DMS53 (cell line): Measurements from ENCODE around the gene ARPC4.

Experiments used
- DNase-seq: peaks from one replicate; lab custom pipeline; 2025; lab: John Stamatoyannopoulos, UW

The ARPC4 gene

DNA sequence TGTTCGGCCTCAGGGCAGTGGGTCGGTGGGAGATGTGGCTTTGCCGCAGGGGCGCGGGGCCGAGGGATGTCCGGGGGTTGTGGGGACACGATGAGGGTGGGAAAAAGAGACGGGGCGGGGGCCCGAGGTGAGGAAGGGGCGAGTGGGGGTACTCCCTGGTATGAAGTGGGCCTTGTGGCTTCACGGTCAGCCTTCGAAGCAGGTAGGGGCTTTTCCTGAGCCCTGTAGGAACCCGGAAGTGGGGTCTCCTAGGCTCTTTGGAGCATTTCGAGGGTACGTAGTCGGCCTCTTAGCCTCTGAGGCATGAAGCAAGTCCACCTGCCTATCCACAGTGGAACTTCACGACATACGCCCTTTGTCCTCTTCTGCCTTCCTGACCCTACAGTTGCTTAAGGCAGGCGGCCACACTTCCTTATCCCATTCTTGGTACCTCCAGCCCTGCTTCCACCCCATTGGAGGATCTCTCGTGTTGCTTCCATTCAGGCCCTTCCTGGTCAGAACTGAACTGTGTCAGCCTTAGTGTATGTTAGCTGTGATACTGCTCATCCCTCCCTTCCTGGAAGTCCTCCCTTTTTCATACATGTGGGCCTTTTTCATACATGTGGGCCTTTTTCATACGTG lies 389 bp downstream of the ARPC4 start:
- DNase-seq, result peak; percentile 53

DNA sequence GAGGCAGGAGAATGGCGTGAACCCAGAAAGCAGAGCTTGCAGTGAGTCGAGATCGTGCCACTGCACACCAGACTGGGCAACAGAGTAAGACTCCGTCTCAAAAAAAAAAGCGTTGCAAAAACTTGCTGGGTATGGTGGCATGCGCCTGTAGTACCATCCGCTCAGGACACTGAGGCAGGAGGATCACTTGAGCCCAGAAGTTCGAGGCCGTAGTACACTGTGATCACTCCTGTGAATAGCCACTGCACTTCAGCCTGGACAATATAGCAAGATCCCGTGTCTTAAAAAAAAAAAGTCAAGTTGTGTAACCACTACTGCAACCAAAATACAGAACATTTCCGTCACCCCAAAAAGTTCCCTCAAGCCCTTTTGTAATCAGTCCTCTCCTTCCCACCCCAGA lies 1.5 kb downstream of the ARPC4 start:
- DNase-seq, result no peak

DNA sequence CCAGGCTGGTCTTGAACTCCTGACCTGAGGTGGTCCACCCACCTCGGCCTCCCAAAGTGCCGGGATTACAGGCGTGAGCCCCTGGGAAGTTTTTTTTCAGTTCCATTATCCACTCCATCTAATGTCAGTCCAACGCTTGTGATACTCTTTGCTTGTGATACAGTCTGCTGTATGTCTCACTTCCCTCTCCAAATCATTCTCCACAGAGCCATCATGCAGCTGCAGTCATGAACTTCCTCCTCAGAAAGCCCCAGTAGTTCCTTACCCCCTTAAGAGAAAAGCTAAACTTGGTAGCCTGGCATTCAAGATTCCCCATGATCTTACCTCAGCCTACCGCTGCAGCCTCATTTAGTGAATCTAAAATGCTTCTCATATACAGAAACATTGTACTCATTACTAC lies 2.3 kb downstream of the ARPC4 start:
- DNase-seq, result no peak

DNA sequence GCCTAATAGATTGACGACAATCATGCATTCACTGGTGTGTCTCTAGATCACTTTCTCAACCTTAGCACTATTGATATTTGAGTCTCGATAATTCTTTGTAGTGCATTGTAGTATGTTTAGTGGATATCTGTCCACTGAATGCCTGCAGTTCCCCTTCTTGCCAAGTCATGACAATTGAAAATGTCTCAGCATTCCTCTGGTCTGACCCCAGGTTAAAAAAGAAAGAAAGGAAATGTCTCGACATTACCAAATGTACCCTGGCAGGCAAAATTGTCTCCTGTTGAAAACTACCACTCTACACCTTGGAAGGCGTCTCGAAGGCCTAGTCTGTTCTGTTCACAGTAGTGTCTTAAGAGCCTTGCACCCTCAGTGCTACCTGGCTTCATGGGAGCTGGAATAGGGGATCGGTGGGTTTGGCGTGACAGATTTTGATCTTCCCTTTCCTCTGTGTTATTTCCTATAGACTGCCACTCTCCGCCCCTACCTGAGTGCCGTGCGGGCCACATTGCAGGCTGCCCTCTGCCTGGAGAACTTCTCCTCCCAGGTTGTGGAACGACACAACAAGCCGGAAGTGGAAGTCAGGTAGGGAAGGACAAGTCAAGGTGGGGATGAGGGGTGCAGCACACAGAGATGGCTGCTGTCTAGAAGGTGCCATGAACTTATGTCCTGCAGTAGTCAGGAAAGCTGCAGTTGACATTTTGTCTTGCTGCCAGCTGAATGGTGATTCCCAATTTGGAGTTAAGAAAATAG lies 4.5 kb downstream of the ARPC4 start:
- DNase-seq, result no peak

DNA sequence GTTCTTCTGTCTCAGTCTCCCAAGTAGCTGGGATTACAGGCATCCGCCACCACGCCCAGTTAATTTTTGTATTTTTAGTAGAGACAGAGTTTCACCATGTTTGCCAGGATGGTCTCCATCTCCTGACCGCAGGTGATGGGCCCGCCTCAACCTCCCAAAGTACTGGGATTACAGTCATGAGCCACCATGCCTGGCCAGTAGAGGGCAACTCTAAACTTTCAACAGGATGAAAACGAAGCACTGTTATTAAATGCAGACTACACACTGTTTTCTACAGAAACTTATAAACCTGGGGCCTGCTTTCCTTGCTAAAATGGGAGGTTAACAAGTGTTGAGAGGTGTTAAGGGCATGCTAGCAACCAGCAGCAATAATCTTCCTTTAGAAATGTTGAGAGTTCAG lies 7.6 kb downstream of the ARPC4 start:
- peak; percentile 2 for DNase-seq

DNA sequence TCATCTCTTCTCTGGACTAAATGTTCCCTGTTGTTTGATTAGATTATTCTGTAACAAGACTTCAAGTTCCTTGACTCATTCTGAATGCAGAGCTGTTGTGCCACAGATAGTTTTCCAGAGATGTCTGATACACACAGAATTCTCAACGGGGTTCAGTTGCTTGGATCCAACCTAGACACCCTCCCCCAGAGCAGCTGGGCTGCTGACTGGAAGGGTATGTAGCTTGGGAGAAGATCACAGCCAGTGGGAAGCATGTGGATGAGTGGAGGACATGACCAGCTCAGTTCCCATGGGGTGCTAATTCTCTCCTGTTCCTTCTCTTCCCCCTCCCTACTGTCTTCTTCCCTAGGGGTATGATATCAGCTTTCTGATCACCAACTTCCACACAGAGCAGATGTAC lies 10.6 kb downstream of the ARPC4 start:
- no peak for DNase-seq

DNA sequence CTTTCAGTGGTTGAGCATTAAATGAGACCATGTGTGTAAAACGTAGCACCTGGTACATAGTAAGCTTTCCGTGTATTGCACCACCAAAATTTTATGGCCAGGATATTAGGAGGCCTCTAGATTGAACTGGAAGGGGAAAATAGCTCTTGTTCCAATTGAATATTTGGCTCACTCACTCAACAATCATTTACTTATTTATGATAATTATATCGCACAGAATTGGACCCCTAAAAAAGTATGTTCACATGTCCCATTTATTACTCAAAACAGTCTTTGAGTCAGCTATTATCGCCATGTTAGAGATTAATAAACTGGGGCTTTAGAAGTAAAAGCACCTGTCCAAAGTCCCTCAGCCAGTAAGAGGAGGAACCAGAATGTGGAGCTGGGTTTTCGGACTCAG lies 12.1 kb downstream of the ARPC4 start:
- no peak for DNase-seq

DNA sequence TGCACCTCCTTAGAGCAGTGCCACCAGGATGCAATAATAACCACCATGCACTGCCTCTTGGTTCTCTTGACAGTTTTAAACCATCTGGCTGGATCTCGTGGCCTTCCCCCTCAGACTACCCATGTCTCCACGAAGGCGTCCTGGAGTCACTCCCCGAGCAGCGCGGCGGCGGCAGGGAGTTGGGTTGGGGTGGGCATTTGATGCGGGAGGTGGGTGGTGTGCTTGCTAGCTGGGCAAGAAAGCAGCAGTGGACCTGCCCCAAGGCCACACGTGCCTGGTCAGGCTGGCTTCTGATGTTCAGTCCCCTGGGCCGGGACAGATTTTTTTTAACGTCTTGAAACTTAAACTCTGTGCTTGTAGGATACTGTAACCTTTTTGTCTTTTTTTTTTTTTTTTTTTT lies 13.3 kb downstream of the ARPC4 start:
- DNase-seq, result no peak

DNA sequence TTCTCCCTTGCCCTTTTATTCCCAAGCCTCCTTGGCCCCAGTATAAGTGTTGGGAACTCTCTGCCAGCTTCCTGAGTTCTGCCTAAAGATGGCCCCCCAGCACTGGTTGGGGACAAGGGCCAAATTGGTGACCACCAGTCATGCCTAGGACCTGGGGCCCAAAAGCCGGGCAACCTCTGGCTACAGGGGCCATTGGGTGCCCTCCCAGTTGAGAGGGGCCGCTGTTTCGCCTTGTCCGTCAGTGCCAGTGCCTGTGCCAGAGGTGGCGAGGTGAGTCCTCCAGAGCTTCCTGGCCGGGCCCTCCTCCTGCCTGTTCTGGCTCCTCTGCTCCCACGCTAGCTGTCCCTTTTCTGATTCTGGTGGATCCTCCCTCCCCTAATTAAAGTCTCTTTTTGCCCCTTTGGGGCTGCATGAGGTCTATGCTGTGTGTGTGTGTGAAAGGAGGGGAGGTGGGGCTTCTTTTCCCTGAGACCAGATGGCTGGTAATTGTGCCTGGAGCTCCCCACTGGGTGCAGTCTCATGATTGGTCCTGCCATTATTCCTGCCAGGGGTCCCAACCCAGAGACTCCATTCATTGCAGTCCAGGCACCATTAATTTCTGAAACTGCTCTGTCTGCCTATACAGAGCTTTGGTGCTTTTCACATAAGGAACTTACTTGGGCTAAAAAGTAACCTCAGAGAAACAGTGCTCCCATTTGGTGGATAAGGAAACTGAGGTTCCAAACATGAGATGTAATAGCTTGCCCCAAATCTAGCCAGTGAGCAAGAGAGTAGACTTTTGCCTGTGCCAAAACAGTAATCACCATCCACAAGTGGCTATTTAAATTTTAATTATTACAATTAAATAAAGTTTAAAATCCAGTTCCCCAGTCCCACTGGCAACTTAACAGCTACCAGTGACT lies 14.1 kb downstream of the ARPC4 start:
- no peak for DNase-seq

DNA sequence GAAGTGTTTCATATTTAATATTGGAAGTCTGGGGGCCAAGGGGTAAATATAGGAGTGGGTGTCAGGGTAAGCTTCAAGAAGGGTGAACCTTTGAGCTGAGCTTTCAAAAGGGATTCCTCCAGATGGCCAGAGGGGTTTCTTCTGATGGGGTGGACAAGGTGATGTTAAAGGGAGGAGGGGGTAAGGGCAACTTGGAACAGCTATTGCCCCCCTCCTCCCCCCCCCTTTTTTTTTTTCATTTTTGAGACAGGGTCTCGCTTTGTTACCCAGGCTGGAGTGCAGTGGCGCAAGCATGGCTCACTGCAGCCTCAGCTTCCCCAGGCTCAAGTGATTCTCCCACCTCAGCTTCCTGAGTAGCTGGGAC lies 15.1 kb downstream of the ARPC4 start:
- DNase-seq, result no peak

DNA sequence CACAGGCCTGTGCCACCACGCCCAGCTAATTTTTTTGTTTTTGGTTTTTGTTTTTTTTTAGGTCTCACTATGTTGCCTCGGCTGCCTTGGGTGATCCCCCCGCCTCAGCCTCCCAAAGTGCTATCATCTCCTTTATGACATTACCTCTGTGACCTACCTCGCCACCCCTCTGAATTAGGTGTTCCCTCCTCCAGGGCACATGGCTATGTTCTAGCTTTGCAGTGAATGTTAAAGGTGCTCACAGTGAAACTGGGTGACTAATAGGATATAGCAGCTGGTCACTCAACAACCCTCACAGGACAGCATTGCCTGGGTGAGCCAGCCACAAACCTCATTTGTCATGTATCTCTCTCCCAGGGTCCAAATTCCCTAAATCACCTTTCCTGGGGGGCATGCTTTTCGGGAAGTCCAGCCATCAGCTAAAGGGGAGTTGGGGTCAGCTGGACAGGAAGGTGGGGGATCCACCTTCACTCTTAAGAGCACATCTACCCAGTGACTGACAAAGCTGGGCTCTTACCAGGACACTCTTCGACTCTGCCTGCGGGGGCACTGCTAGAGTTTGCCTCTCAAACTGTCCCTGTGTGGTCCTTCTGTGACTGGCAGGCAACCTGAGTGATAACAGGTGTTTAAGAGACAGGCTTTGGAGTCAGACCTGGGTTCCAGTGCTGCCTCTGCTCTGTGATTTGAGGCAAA lies 15.6 kb downstream of the ARPC4 start:
- DNase-seq, result peak; percentile 64

DNA sequence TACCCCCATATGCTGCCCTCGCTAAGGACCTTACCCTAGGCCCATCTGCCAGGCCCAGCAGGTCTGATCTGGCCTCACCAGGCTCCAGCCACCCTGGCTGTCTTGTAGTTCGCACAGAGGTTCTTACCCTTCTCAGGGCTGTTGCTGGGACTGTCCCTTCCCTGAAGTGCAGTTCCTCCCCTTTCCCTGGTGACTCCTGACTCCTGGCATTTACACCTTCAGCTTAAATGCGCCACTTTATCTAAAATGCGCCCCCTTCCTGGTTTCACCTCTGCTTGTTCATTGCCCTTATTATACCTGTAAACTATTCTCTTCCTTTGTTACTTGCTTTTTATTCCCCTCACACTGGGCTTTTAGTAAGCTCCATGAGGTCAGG lies 16.3 kb downstream of the ARPC4 start:
- peak; percentile 44 for DNase-seq

DNA sequence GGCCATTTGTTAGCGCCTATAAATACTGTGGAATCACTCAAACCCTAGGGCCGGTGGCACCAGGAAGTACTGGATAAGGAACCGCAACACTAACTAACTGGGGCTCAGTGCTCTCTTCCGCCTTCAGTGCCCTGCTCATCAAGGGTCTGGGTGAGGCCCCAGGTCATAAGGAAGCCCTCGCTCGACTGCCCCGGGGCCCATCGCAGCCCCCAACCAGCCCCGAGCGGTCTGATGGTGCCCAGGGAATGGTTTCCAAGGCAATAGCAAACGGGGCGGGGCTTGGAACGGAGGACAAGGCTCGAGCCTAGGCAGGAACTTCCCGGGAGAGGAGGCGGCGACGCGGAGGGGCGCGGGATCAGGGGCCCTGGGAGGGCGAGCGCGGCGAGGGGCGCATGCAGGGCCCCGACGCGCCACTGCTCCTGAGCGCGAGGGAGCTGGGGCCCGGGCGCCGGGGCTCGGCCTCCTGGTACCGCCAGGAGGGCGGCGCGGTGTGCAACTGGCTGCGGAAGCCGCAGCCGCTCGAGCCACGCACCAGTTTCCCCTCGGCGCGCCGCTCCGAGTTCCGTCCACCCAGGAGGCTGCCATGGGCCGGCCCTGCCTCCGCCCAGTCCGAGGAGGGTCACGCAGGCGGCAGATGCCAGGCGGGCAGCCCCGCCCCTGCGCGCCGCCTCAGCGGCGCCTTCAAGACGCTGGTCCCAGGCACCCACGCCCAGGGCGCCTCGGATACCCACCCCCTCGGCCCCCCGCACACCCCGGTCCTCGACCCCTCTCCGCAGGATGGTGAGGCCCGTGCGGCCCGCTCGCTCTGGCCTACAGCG lies 16.9 kb downstream of the ARPC4 start, which contains the start of gene TTLL3:
TTLL3 (plus strand) TSS at position 648 of the 818 bp plus-strand sequence. CDS start 400 bp downstream, outside the sequence.
- DNase-seq, result peak; percentile 78

DNA sequence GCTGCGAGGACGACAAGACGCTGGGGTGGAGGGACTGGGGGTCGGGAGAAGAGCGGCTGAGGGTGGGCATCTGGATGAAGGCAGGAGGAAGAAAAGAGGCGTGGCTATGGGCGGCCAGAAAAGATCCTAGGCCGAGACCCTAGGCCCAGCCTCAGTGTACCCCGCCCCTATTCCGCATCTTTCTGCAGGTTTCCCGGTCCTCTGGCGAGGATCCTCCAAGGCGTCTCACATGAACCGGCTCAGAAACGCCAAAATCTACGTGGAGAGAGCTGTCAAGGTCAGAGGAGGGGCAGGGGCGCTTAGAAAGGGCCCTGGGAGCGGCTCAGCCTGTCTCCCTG lies 17.5 kb downstream of the ARPC4 start:
- DNase-seq, result no peak

DNA sequence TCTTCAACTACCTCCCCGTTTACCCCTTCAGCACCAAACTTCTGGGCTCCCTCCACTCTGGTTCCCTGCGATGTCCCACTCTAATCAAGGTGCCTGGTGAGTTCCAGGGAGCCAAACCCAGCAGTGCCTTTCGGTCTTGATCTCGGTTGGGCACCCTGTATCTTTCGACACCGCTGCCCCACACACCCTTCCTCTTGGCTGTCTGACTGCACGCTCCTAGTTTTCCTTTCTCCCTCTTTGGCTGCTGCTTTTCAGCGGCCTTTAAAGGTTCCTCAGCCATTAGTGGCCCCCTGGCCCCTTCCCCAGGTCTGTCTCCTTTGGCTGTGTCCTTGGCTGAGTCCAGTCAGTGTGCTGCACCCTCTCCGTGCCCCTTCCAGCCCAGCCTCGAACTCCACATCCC lies 18.0 kb downstream of the ARPC4 start:
- no peak for DNase-seq

DNA sequence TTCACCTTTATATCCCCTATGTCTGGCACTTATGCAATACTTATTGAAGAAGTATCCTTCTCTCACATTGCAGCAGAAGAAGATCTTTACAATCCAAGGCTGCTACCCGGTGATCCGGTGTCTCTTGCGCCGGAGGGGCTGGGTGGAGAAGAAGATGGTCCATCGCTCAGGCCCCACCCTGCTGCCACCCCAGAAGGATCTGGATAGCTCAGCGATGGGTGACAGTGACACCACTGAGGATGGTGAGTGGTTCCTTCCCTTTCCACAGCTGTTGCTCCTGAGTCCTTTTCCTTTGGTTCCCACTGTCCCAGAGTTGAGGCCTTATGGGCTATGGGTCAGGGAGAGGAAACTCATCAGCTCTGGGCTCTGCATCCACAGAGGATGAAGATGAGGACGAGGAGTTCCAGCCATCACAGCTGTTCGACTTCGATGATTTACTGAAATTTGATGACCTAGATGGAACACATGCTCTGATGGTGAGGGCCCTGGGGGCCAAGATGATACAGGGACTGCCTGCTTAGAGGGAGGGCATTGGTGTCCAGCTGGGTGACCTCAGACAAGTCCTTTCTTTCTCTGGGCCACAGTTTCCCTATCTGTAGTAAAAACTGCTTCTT lies 20.1 kb downstream of the ARPC4 start:
- no peak for DNase-seq

DNA sequence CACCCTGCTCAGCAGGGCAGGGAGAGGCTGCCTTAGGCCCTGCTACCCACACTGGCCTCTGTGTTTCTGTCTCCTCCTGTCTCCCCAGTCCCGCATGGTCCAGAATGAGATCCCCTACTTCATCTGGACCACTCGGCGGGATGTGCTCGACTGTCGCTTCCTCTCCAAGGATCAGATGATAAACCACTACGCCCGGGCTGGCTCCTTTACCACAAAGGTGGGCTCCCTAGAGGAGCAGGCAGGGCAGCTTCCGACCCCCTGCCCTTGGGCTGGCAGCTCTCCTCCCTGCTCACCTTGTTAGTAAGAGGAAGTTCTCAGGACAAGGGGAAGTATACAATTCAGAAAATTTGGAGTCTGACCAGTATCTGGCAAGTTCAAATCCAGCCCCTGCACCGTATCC lies 23.1 kb downstream of the ARPC4 start:
- DNase-seq, result no peak

DNA sequence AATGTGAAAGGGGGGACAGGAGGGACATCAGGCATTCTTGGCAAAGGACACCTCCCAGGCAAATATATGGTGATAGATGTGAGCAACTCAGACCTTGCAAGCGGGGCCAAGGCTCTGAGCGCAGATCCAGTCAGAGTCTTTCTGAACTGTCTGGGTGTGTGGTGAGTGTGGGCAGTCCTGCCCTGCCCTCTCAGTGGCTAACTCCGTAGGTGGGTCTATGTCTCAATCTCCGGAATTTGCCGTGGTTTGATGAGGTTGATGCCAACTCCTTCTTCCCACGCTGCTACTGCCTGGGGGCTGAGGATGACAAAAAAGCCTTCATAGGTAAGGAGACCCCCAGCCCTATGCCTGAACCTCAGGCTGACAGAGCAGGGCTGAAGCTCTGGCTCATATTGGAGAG lies 24.6 kb downstream of the ARPC4 start:
- DNase-seq, result no peak

DNA sequence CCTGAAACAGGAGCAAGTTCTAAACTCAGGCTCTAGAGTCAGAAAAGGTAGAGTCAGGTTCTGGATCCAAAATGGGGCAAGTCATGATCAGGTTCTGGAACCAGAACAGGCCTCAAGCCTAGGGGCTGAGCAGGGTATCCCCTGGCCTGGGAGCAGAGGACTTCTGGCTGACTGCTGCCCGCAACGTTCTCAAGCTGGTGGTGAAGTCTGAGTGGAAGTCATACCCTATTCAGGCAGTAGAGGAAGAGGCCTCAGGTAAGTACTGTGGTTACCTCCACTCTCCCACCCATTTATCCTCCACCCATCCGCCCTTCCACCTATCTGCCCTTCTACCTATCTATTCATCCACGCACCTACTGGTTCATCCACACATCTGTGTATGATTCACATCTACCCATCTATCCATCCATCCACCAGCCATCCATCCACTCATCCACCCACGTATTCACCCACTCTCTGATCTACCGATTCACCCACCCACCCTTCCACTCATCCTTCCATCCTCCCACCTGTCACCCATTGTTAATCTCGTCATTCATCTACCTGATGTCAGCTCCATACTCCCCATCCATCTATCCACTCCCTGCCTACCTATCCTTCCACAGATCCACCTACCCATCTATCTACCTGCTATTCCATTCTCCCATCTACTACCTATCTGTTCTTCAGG lies 25.9 kb downstream of the ARPC4 start:
- no peak for DNase-seq

DNA sequence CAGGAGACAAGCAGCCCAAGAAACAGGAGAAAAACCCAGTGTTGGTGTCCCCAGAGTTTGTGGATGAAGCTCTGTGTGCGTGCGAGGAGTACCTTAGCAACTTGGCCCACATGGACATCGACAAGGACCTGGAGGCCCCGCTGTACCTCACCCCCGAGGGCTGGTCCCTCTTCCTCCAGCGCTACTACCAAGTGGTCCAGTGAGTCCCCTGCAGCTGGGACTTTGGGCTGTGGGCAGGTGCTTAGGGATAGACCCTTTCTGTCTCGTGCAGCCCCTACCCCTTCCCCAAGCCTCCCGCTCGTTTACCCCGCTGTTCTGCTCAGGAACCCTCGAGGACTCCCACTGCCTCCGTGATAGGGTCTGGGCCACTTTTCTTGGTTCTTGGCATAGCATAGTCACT lies 27.7 kb downstream of the ARPC4 start:
- DNase-seq, result no peak

DNA sequence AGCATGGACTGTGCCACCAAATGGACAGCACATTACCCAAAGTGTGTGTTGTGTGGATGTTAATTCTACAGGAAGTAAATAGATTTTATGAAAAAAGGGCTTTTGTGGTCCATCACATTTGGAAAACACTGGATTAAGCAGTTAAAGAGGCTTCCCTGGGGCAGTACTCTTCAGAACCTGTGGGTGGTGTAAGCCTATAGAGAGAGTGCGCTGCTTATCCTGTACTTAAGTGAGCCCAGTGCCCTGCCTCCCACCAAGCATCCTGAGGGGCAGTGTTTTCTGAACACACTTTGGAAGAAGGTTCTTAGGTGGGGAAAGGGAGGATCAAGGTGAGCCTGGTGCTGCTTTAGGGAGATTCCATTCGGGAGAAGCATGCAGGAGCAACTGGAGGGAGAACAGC lies 28.1 kb downstream of the ARPC4 start:
- peak; percentile 21 for DNase-seq
